ENCODE results near the gene APOL3. TPM values are rescaled to one million over a fixed set of nuclear protein-coding genes. Genes with fewer than 3 reads are reported as not detected.
"Not testable (repeated sequence)": the region's sequence is repeated elsewhere in the genome, so short reads cannot be mapped to it uniquely, and the experiment has no call there.

Gene APOL3
- total RNA-seq, 1 donor from 2014 or later, result 1.6 TPM

- FAIRE-seq, result no peak
Observed at GRCh38 chr22:36193577-36193976, 33.0 kb upstream of the APOL3 start.

GRCh38 chr22:36193171-36193570 is 32.6 kb upstream of the APOL3 start:
- DNase-seq (ENCODE audit: low spot score in 2 of 2) (no peak), FAIRE-seq (no peak)

More at GRCh38 chr22:36193577-36193976, 33.0 kb upstream of the APOL3 start:
- DNase-seq (ENCODE audit: low spot score in 2 of 2), result no peak

- FAIRE-seq, result no peak
Observed at GRCh38 chr22:36192542-36192941, 32.0 kb upstream of the APOL3 start.

GRCh38 chr22:36191106-36191836 is 30.7 kb upstream of the APOL3 start:
- no peak for FAIRE-seq

More at GRCh38 chr22:36192542-36192941, 32.0 kb upstream of the APOL3 start:
- DNase-seq (ENCODE audit: low spot score in 2 of 2), result no peak

GRCh38 chr22:36187862-36188261 is 27.3 kb upstream of the APOL3 start:
- not testable (repeated sequence) for FAIRE-seq; DNase-seq (ENCODE audit: low spot score in 2 of 2)

More at GRCh38 chr22:36191106-36191836, 30.7 kb upstream of the APOL3 start:
- peak; percentile 47 to 52 for DNase-seq (ENCODE audit: low spot score in 2 of 2)

- FAIRE-seq (no peak), DNase-seq (ENCODE audit: low spot score in 2 of 2) (no peak)
Observed at GRCh38 chr22:36185828-36186624, 25.5 kb upstream of the APOL3 start.

GRCh38 chr22:36184433-36185025 is 24.0 kb upstream of the APOL3 start:
- FAIRE-seq (no peak), DNase-seq (ENCODE audit: low spot score in 2 of 2) (peak in 1 of 2 donors; percentile 57)

- FAIRE-seq (no peak), DNase-seq (ENCODE audit: low spot score in 2 of 2) (no peak)
Observed at GRCh38 chr22:36183446-36183845, 22.9 kb upstream of the APOL3 start.

GRCh38 chr22:36182857-36183256 is 22.3 kb upstream of the APOL3 start:
- DNase-seq (ENCODE audit: low spot score in 2 of 2) (no peak), FAIRE-seq (no peak)

GRCh38 chr22:36182056-36182455 is 21.5 kb upstream of the APOL3 start:
- DNase-seq (ENCODE audit: low spot score in 2 of 2), result no peak
- no peak for FAIRE-seq

- no peak for DNase-seq (ENCODE audit: low spot score in 2 of 2)
- FAIRE-seq, result no peak
Observed at GRCh38 chr22:36180928-36181327, 20.4 kb upstream of the APOL3 start.

- FAIRE-seq, result no peak
- DNase-seq (ENCODE audit: low spot score in 2 of 2), result peak; percentile 28 to 65
Observed at GRCh38 chr22:36180038-36180880, 19.7 kb upstream of the APOL3 start.

GRCh38 chr22:36177160-36177559 is 16.6 kb upstream of the APOL3 start:
- DNase-seq (ENCODE audit: low spot score in 2 of 2) (no peak), FAIRE-seq (no peak)

- no peak for FAIRE-seq
- no peak for DNase-seq (ENCODE audit: low spot score in 2 of 2)
Observed at GRCh38 chr22:36175892-36176291, 15.3 kb upstream of the APOL3 start.

GRCh38 chr22:36171941-36172340 is 11.4 kb upstream of the APOL3 start:
- DNase-seq (ENCODE audit: low spot score in 2 of 2), result no peak
- FAIRE-seq, result no peak

GRCh38 chr22:36166518-36167220 is 6.1 kb upstream of the APOL3 start:
- no peak for DNase-seq (ENCODE audit: low spot score in 2 of 2)
- no peak for FAIRE-seq

- no peak for FAIRE-seq
- no peak for DNase-seq (ENCODE audit: low spot score in 2 of 2)
Observed at GRCh38 chr22:36166086-36166485, 5.5 kb upstream of the APOL3 start.

- FAIRE-seq, result no peak
Observed at GRCh38 chr22:36165141-36165540, 4.6 kb upstream of the APOL3 start.

GRCh38 chr22:36164621-36165020 is 4.1 kb upstream of the APOL3 start:
- FAIRE-seq (no peak), DNase-seq (ENCODE audit: low spot score in 2 of 2) (no peak)

More at GRCh38 chr22:36165141-36165540, 4.6 kb upstream of the APOL3 start:
- no peak for DNase-seq (ENCODE audit: low spot score in 2 of 2)

- DNase-seq (ENCODE audit: low spot score in 2 of 2), result no peak
- FAIRE-seq, result no peak
Observed at GRCh38 chr22:36163497-36163896, 2.9 kb upstream of the APOL3 start.
